Stimulated activated CD4-positive, alpha-beta T cell treated with anti-CD3 and anti-CD28 coated beads, Interleukin-15, amount 100 ng/mL, for 1 hour (primary cell): ENCODE data around the gene GNG12.
A peak's percentile ranks its signal among the peaks of the same experiment; 100 is the strongest.

Experiments used
- DNase-seq, 2 donors: peaks; one replicate each; pipeline ENCODE4 v3.0.0-alpha.2; 2020; ENCODE audit warnings: low read depth in 1 of 2, low spot score in 1 of 2

Gene GNG12

GRCh38 chr1:67787746-67788145 lies 45.5 kb downstream of the GNG12 start:
- no peak for DNase-seq

DNA sequence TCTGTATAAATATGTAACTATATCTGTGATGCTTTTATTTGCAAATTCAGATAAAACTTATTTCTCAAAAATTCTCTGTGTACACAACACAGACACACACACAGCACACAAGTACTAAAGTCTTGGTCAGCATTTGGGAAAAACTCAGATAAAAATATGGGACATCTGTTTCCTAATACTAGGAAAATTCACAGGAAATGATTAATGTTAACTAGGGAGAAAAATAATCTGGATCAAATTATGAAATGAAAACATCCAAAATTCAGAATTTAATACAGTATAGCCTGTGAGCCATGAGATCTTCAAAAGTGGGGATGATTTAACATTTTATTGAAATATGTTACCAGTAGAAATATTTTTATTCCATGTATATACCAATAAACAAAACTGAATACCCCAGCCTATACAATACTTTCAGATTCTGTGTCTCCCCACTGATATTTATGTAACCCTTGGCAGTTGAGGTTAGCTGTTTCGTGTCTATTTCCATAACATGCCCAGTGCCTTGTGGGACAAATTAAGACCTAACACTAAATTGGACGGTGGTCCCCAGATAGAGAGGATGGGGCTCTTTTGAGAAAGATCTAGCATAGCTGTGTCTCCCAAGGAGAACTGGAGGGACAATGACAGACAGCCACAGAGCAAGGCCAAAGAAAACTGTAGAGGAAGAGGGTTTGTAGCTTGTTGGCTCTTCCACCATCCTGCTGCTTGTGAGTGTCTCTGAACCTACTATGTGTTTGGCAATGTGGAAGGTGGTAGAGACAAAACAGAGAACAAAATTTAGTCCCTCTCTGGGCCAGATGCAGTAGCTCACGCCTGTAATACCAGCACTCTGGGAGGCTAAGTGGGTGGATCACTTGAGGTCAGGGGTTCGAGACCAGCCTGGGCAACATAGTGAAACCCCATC lies 47.2 kb downstream of the GNG12 start:
- no peak for DNase-seq

GRCh38 chr1:67784545-67785186 lies 48.6 kb downstream of the GNG12 start:
- DNase-seq = no peak

GRCh38 chr1:67780637-67781036 lies 52.6 kb downstream of the GNG12 start:
- DNase-seq = no peak

DNA sequence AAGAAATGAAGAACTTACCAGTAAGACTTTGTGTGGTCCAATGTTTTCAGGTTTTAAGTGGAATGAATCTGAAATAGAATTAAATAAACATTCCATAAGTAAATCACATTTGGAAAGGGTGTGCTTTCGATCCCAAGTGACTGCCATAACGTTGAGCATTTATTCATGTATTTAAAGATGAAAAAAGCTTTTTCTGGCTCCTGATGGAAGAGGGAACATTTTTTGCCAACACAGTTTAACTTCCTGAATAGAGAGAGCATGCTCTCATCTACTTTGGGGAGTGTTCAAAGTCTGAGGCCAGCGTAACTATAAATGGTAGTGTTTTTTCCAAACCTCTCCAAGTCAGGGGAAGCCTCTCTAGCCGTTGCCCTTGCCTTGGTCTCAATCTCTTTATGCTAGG lies 55.8 kb downstream of the GNG12 start:
- DNase-seq = no peak

GRCh38 chr1:67777016-67777415 lies 56.3 kb downstream of the GNG12 start:
- DNase-seq = no peak

DNA sequence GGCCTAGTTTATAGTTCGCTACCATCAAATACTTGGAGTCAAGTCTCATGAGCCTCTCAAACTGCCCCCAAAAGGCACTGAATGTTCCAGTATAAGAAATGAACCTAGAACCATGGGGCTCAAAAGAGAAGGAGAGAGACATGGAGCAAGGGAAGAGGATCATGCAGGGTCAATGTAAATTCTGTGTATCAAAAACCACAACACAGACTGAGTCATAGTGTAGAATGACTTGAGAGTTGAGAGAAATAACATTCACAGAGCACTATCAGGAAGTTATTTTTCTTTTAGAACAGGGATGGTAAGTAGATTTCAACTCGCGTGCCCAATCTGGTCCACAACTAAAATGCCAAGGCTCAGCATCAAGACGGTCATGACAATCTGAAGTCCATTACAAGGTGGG lies 59.8 kb downstream of the GNG12 start:
- DNase-seq = no peak

DNA sequence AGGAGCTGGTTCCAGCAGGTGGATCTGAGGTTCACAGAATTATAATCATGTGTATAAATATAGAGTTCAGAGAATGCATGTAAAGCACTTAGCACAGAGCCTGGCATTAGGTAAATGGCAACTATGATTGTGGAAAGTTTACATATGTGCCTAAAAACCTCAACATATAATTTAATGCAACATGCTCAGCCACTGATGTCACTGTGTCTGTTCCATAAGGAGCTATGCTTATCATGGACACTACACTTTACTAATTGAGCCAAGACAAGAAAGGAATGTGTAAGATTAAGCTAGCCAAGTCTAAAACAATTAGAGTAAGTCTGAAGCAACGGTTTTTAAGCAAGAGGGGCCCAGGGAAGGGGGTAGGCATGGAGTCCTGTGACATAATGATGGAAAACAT lies 61.5 kb downstream of the GNG12 start:
- DNase-seq = no peak

DNA sequence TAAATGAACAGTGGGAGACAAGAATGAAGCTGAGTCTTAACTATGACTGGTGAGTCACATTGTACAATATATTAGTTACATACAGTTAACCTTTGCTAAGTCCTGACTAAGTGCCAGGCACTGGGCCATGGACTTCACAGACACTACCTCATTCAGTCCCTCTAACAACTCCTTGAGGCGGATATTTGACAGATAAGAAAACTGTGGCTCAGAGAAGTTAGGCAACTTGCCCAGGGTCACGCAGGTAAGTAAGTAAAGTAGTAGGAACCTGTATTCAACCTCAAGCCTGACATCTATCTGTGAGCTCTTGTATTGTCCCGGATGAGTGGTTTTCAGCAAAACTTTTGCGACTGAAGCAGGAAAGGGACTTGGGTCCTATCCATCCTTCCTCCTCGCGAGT lies 62.1 kb downstream of the GNG12 start:
- DNase-seq = no peak

- no peak for DNase-seq
These were observed 63.5 kb downstream of the GNG12 start for GRCh38 chr1:67769633-67770256.

GRCh38 chr1:67768480-67768879 lies 64.8 kb downstream of the GNG12 start:
- DNase-seq = no peak

DNA sequence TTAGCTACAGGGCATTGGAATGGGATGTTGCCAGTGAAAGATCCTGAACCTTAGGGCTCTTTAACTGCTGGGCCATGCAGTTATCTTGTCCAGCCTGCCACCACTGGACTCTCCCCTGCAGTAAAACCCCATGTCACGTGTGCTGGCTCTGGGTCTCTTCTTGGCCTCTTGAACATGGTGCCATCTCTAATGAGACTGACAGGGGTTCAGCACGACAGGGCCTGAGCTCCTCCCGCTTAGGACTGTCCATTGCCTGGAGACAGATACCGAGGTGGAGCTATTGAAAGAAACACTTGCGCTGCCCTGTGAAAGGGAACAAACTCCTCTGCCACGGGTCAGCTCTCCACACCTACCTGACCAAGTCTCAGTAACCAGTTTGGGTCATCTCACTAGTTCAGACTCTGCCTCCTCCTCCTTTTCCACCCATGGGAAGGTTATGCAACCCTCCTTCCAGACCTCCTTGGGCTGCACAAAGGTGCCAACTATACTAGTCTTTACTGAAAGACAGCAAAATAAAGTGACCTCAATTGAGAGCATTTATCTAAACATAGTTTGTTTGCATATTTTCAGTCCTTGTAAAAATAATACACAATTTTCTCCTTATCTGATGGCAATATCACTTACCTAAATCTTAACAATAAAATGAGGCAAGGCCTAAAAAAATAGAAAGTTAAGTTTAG lies 66.0 kb downstream of the GNG12 start:
- no peak for DNase-seq

DNA sequence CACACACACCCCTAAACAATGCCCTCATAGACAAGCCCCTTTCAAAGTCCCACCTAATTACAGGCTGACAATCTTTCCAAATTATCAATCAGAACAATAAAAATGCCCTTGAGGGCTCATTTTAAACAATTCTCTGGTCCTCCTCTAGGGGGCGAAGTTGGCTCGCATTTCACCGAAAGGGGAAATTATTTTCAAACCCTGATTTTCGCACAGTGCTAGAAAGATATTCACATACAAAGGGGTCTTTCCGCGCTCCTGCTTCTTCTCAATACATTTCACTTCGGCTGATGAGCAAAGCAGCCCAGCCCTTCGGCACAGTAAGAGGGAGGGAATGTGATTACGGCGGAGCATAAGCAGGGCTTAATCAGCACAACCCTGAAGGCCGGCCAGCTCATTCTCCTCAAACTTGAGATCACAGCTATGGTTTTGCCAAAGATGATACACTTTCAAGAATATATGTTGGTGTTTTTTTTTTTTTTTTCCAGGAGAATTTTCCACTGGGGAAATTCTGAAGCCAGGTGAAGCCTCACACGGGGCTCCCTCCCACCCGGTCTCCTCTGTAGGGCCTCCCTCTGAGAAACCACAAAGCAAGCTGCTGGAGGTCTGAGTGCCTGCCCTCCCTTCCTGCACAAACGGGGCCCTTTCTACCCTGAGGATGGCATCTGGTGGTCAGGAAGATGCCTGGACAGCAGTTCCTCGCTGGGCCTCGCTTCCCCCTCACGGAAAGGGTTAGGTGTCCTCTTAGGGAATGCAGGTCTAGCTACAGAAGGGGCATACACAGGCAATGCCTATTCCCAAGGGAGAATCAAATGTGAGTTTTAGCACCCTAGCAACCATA lies 66.9 kb downstream of the GNG12 start:
- peak in 1 of 2 donors; percentile 6 for DNase-seq

DNA sequence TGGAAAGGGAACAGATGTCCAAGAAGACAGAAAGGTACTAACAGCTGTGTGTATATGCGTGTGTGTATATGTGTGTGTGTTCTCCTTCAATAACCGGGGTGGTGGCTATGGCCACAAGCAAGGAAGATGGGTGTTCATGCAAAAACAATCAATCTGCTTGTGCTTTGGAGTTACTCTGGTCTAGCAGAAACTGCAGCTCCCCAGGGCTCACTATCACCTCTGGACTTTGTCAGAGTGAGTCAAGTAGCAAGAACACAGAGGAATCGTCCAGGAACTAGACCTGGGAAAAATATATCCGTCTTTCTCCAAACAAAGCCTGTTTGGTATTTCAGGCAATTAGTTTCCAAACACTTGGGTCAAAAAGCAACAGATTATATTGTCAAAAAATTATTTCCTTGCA lies 68.6 kb downstream of the GNG12 start:
- no peak for DNase-seq

DNA sequence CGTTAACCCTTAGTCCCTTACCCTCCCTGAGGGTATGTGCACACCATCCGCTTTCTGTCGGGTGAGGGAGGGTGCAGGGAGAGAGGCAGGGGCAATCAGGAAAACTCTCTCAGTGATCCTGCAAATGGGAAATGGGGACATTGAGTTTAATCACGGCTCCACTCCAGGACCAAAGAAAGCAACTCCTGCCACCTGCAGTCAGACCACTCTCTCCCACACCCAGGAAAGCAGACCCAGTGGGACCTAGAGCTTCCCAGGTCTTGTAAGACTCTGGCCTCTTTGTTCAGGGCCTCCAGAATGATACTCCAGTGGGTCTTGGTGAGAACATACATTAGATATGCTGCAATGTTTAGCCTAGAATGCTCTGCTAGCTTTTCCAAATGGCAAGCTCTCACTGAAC lies 71.5 kb downstream of the GNG12 start:
- no peak for DNase-seq

- no peak for DNase-seq
These were observed 72.2 kb downstream of the GNG12 start for GRCh38 chr1:67761091-67761490.

DNA sequence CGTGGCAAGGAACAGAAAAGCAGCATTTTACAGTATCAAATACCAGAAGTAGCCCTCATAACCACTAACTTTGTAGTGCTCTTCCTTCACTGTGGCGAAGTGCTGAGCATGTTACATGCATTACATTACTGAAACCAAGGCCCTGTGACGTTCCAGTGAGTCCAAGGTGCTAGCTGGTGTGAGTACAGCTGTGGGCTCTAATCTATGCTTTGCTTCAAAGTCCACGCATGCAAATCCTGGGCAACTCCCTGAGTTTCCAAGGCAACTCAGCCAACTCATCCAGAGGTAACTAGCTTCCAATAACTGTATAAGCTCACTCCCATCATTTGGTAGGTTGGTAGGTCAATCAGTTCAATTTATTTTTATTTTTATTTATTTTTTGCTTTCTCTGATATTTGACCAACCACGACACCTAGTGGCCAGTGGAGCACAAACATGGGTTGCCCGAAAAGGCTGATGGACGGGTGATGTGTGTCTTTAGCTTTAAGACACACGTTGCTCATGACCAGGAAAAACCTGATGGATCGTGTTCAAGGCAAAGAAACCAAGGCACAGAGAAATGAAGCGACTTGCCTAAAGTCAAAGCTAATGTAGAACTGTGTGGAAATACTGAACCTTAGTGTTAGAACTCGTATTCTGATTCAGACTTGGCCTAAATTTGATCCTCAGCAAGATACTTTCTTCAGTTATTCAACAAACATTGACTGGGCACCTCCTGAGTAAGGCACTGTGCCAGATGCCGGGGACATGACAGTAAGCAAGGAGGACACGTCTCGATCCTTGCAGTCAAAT lies 73.0 kb downstream of the GNG12 start:
- peak in 1 of 2 donors; percentile 40 for DNase-seq

DNA sequence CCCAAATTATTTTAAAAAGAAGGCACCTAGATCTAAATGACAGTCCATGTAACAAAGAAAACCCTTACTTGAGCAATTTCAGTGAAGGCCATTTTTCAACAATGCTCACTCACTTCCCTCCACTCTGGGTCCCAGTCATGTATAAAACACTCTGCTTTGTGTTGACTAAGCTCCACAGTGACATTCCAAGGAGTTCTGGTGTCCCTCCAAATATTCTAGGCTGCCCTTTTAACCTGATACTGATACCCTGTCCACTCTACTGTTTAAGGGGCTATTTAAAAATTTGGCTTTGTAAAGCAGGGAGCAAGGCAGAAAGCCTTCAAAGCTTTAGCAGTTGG lies 73.6 kb downstream of the GNG12 start:
- no peak for DNase-seq

GRCh38 chr1:67759066-67759465 lies 74.2 kb downstream of the GNG12 start:
- no peak for DNase-seq

DNA sequence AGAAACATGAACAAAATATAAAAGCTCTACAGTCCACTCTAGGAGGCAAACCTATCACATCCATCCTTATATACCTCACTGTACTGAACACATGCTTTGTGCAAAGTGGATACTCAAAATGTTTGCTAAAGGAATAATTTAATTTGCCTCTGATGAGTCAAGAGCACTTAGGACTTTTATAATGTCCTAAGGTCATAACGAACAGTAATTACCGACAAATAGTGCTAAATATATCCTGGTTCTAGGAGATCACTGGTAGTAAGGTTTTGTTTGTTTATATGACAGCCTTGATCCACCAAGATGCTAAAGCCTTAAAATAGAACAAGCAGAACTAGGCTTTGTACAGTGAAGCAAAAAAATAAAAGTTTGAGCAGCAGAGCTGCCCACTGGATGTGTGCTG lies 77.6 kb downstream of the GNG12 start:
- no peak for DNase-seq
